ENCODE results near the gene LIPK.
"Not testable (repeated sequence)": the region's sequence is repeated elsewhere in the genome, so short reads cannot be mapped to it uniquely, and the experiment has no call there.

Gene LIPK

DNA sequence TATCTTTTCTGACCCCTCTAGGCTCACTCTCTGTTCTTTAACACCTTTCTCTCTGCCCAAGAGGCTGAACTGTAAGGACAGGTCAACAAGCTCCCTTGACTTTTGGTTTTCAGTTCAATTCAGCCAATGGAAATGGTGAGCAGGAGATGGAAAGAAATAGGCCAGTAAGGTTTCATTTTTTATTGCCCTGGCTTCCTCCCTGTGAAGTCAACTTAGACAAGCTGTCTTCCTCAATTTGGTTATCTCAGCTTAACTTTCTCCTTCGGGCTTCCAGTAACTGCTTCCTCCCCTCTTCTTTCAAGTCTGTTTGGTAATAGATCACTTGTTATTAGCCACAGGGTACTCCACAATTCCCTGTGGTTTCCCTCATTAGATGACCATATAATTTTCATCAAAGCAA lies 19.7 kb downstream of the LIPK start:
- DNase-seq: no peak

DNA sequence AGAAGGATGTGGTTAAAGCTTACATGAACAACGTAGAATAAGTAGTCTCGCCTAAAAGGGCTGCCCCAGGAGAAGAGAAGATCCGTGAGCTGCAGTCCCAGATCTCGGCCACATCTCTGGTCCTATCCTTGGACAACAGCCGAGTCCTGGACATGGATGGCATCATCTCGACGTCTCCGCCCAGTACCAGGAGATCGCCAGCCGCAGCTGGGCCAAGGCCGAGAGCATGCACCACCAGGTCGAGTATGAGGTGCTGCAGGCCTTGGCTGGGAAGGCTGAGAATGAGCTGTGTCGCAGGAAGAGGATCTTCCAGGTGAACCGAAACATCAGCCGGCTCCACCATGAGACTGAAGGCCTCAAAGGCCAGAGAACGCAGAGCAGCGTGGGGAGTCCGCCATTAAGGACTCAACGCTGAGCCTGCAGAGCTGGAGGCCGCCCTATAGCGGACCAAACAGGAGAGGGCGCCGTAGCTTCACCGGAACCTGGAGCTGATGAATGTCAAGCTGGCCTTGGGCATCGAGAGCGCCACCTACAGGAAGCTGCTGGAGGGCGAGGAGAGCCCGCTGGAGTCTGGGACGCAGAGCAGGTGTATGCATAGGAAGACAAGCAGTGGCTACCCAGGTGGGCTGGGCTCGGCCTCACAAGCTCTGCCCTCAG lies 22.2 kb downstream of the LIPK start:
- peak; percentile 2 for DNase-seq

DNA sequence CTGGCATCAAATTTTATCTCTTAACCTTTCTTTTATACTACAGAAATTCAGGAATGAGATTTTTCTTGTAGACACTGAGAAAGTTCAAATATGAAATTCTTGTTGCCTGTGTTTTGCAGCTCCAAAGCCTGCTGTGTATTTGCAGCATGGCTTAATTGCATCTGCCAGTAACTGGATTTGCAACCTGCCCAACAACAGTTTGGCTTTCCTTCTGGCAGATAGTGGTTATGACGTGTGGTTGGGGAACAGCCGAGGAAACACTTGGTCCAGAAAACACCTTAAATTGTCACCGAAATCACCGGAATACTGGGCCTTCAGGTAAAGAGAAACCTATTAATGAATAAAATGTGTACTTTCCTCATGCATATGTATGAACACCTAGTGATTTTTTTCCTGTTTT lies 24.8 kb downstream of the LIPK start:
- DNase-seq: no peak

DNA sequence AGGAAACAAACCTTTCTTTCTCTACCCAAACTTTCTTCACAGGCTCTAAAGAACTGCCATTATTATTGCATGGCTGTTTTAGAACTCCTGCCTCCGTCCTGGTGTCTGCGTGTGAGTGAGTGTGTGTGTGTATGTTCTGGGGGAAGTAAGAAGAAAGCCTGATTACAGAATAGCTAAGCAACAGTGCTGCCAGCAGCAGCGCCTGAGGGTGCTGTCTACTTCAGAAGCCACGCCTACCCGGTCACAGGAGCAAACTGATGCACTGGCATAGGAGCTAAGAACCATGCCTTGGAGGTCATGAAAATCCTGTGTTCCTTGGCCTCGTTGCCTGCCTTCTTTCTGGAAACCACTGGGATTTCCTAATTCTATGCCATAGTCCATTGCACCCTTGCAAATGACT lies 25.2 kb downstream of the LIPK start:
- DNase-seq: no peak

DNA sequence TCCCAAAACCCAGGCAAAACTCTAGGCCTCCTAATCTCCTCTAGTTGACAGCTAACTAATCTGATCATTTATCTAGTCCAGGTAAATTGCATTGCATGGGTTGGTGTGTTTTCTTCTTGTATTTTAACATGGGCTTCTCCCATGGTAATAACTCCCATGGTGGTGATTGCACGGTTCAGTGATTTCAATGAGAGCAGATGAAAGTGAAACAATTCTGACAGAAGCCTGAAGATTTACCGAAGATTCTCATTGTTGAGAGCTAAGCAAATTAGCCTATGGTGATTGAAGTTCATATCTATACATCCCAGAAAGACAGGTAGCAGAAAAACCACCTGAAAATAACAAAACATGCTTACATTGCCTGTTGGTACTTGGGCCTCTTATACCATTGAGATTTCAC lies 27.2 kb downstream of the LIPK start:
- no peak for DNase-seq

DNA sequence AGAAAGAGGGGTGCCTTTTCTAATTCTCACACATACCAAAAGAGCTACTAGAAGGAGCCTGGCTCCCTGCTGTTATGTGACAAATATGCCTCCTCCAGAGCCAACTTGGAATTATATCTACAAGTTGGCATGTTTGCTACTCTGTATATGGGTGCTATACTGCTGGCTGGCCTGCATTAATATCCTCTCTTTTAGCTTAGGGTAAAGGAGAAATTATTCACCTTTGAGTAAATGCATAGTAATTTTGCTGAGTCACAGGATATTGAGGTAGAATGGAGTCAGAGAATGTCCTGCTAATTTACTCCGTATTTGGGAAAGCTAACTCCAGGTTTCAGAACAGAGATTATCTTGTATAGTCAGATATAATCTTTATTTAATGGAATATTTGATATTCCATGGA lies 29.6 kb downstream of the LIPK start:
- no peak for DNase-seq

DNA sequence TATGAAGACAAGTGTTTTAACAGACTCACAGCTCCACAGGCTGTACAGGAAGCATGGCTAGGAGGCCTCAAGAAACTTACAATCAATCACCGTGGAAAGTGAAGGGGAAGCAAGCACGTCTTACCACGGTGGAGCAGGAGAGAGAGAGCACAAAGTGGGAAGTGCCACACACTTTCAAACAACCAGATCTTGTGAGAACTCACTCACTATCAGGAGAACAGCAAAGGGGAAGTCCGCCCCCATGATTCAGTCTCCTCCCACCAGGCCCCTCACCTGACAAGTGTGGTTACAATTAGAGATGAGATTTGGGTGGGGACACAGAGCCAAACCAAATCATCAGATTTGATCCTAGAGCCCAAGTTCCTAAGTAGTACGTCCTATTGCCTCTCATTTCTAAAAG lies 35.9 kb downstream of the LIPK start:
- DNase-seq: not testable (repeated sequence)

DNA sequence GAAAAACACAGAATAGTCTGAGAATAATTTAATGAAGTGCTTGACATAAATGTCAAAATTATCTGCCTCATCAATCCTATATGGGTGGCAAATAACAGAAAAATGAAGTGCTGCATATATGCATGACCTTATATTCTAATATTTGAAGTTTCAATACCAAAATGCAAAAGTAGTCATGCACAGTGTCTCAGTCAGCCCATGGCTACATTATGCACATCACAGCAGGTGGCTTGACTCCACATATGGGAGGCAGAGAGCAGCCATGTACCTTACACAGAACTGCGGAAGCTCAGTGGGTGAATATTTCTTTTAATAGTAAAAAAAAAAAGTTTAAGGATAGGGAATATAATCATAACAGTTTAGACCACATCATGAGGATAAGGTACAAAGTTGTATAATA lies 36.4 kb downstream of the LIPK start:
- DNase-seq: no peak

DNA sequence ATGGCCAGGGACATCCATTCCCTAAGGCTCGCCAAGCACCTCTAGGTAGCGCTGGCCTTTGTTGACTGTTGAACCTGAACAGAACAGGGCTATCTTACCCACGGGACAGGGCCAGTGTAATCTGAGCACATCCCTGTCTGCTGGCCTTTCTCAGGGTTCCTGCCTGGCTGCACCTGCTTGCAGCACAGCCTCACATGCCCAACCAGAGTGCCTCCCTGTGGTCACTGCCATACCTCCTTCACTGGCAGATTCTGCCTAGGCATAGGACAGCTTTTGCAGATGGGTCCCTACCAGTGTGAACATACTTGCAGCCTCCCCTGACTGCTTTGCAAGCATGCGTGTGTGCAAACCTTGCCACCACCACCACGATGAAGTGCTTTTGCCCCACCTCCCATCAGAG lies 38.0 kb downstream of the LIPK start:
- no peak for DNase-seq

DNA sequence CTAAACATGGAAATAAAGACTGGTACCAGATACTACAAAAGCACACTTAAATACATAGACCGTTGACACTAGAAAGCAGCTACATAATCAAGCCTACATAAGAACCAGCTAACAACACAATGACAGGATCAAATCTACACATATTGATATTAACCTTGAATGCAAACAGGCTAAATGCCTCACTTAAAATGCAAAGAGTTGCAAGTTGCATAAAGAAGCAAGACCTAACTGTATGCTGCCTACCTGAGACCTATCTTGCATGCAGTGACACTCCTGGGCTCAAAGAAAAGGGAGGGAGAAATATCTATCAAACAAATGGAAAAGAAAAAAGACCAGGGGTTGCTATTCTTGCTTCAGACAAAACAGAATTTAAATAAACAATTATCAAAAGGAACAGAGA lies 39.6 kb downstream of the LIPK start:
- DNase-seq: no peak

DNA sequence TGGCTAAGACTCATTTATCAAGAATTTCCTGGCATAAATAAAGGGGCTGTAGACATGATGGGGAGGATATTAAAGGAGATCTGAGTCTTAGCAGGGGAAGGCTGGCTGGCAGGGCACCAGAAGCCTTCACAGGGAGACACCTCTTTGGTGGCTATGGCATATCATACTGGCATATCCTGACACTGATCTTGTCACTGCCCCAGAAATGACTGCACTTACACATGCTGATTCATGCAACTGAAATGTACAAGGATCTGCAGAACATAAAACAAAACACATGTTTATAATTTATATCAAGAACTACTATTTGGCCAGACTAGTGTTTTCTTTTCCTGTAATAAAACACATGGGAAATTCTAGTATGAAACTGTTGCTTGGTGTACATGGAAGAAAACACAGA lies 48.2 kb downstream of the LIPK start:
- no peak for DNase-seq

DNA sequence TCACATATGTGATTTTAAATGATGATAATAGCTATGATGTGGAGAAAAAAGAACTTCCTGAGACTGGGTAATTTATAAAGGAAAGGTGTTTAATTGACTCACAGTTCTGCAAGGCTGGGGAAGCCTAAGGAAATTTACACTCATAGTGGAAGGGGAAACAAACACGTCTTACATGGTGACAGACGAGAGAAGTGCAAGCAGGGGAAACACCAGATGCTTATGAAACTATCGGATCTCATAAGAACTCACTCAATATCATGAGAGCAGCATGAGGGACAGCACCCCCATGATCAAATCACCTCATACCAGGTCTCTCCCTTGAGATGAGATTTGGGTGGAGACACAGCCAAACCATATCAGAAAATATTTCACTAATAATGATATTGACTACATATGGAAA lies 49.7 kb downstream of the LIPK start:
- no peak for DNase-seq

DNA sequence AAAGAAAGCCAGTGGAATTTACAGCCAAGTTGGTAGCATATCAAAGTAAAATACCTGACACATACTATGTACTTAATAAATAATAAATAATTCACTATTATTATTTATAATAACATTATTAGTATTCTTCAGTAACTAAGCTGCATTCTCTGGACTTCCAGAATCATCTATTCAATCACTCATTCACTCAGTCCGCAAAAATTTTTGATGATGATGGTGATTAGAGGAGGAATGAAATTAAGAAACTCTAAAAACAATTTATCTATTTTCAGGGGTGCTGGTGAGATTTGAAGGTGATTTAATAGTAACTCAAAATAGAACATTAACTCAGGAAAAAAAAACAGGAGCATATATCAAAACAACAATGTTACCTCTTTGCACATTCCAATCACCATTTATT lies 50.6 kb downstream of the LIPK start:
- no peak for DNase-seq

DNA sequence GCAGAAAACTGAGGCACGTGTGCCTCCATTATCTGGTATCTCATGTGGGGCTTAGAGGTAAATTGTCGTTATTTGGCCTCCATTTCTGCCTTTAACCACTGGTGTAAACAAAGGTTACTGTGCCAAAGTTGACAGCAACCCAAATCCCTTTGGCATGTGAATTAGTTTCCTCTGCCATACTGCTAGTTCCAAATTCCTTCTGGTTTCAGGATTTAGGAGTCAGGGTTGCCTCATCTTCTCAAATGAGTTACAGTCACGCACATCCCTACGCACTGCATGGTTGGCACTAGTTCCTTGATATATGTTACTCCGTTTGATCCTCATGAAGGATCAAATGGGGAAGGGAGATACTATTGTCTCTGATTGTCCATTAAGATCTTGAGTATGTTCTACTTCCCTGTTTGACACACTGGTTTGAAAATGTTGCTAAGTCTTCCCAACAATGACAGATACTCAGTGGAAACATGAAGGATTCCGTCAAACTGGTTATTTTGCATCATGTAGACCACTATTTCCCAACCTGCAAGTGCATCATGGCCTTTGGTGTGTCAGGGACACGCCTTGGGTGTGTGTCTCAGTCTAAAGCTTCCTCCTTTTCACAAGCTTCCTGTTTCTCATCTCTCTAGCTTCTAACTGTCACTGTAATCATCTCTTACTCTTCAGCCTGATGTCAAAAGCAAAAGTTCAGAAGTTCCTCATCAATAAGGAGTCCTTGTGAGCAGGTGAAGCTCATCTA lies 53.5 kb downstream of the LIPK start, which contains the start of gene LIPN:
LIPN (plus strand) TSS at position 655 of the 736 bp plus-strand sequence. CDS start 1,386 bp downstream, outside the sequence.
- no peak for DNase-seq

DNA sequence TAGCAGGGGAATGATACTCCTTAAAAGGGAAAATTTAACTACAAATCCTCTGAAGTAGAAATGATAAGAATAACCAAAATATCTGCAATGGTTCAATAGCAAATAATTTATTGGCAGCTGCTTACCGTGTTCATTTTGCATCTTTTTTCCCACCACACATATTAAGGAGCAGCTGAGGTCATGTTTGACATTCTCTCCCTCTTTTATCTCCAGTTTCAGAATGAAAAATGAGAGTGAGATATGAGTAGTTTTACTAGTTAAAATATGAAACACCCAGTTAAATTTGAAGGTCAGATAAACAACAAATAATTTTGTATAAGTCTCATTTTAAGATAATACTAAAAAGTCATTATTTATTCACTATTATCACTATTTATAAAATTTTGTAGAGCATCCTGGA lies 56.9 kb downstream of the LIPK start:
- no peak for DNase-seq

DNA sequence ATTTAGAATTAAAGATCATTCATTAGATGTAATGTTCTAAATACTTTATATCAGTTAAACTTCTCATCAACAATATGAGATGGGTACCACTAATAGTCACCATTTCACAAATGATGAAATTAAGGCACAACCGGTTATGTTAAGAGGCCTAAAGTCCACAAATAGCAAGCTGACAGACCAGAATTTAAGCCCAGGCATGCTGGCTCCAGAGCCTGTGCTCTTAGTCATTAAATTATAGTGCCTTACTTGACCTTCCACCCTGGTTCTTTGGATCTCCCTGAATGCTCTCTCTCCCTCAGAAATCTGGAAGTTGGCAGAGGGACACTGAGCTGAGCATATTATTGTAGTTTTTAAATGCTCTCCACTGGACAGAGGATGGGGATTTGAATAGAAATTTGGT lies 57.4 kb downstream of the LIPK start:
- DNase-seq: no peak

DNA sequence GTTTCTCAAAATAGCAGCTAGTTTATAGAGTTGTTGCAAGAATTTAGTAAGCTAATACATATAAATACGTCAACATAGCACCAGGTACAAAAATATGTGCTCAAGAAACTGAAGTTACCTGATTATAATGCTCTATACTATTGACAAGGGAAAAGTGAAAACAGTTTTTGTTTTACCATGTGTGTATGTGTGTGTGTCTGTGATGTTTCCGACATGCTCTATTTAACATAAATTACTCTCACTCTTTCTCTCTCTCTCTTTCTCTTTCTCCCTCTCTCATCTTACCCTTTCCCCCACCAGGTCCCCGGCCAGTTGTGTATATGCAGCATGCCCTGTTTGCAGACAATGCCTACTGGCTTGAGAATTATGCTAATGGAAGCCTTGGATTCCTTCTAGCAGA lies 58.1 kb downstream of the LIPK start:
- no peak for DNase-seq

DNA sequence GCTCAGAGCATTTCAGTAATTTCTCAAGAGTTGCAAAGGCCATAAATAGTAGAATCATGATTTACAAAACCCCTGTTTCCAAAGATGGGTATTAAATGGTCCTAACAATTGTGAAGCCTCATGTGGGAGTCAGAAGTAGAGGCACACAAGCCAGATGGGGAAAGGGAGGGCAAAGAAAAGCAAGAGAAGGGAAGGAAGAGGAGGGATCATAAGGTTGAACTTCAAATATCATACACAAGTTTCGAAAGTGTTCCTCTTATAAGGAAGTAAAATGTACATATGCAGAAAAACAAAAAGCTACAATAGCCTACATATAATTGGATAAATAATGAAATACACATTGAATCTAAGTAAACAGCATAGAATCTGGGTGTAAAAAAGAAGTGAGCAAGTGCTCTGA lies 59.8 kb downstream of the LIPK start:
- DNase-seq: no peak

DNA sequence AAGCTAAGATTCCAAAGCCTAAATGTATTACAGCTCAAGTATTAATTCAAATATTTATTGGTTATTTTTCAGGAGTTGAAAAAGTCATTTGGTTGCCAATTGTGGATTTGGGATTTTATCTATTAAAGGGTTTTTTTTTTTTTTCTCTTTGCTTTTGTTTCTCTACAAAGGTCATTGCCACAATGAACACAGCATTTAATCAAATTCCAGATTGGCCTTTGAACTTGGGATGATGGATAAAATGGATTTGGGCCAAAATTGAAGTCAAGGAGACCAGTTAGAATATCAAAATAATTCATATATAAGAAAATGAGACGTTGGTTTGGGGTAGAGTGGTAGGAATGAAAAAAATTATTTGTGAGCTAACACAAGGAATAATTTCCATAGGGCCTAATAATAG lies 63.3 kb downstream of the LIPK start:
- no peak for DNase-seq

DNA sequence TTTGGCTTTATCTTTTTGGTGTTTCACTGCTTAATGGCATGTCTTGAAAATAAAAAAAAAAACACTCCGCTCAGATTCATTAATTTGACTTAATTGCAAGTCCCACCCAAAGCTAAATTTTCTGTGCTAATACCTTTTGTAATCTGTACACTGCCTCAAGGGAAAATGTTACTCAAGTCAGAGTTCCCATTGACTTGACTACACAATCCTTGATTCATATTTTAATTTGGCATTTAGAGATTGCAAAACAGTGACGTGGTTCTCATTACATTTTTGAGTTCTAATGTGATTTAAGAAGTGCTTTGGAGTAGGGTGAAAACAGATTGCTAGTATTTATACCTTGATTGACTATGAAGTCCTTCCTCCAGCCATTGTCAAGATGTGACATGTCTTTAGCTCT lies 75.2 kb downstream of the LIPK start:
- no peak for DNase-seq

DNA sequence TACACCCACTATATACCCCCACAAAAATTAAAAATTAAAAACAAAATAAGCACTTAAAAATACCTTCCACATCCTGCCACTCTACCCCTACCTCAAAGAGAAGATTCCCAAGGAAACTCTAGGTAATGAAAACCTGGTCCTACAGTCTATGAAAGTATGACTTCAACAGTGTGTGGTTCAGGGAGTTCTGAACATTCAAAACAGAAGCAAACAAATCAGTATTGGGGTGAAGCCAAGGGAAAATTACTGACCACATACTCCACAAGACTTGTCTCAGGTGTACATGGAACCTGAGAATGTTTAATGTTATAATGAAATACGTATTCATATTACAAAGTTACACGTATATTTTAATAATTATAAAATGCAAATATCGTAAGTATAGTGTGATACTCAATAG lies 76.2 kb downstream of the LIPK start:
- no peak for DNase-seq

DNA sequence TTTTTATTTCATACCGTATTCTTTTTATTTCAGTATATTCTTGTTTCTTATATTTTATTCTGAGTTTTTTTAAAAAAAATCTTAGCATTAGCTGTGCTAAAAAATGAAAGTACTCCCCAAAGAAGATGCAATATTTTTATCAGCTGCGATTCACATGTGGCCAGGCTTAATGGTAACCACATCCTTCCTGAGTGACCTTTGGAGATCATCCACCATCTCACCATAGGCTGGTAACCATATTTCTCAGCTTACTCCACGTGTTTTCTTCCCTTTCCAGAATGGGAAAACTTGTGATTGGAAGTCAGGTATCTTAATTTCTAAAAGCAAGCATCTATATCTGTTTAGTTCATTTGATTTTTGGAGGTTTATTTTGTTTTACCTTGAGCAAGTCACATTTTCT lies 77.7 kb downstream of the LIPK start:
- DNase-seq: no peak

DNA sequence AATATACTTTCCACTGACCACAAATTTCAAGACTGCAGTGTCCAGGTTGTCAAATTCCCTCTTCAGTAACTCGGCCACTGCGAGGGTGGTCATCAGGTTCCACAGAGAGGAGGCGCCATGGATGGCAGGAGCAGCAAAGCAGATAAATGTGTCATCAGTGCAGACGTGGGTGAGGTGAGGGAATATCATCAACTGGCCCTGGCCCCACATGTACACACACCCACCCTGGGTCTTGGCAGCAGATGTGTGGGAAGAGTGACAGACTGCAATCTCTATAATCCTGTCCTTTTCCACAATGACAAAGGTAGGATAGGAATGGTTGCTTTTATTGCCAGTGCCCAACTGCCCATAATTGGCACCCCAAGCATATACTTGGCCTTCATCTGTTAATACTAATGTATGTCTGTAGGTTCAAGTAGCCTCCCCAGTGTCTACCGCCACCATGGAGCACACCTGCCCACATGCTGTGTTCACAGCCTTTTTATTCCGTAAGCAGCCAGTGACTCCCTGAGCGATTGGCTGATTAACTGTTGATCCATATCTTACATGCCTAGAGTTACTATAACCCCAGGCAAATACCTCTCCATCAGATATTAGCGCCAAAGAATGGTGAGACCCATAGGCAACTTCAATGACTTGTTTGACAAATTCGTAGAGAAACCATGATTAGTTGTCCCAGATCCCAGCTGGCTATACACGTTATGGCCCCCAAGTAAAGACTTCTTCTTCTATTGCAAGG lies 80.2 kb downstream of the LIPK start:
- DNase-seq: no peak

DNA sequence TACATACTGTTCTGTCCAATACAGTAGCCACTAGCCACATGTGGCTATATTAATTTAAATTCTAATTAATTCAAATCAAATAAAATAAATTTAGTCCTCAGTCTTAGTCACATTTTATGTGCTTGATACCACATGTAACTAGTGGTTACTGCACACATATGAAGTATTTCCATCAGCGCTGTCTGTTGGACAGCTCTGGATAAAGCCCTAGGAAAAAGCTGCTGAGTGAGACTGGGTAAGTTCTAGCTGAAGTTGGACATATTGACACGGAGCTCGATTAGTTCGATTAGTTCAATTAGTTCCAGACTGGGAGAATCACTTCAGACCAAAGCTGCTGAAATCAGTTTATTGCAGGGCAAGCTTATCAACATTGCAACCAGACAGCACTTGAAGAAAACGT lies 81.4 kb downstream of the LIPK start:
- no peak for DNase-seq

All from activated CD4-positive, alpha-beta T cell treated with anti-CD3 and anti-CD28 coated beads, Interleukin-2, amount 50 U/mL, for 1 hour (primary cell).